HUES48 (cell line): ENCODE results near the gene USP35.

ENCODE experiments used
- H3K27ac ChIP-seq: one replicate; pipeline ENCODE4 v1.7.0; 2013; ENCODE audit warnings: low read depth, low read length, inconsistent platforms
- H3K27me3 ChIP-seq: 2 replicates; pipeline ENCODE4 v1.6.1; 2013; ENCODE audit warnings: mild to moderate bottlenecking, low read length; ENCODE audit not compliant: control insufficient read depth, insufficient read depth
- H3K36me3 ChIP-seq: 2 replicates; pipeline ENCODE4 v1.6.1; 2013; ENCODE audit warnings: low read length; ENCODE audit not compliant: control insufficient read depth, insufficient read depth
- H3K4me1 ChIP-seq: 2 replicates; pipeline ENCODE4 v1.6.1; 2013; ENCODE audit warnings: mild to moderate bottlenecking, low read length; ENCODE audit not compliant: control insufficient read depth, insufficient read depth
- H3K4me3 ChIP-seq: 2 replicates; pipeline ENCODE4 v1.5.1; 2013; ENCODE audit warnings: mild to moderate bottlenecking, low read depth, low read length
- H3K9ac ChIP-seq: 2 replicates; pipeline ENCODE4 v1.6.1; 2013; ENCODE audit warnings: mild to moderate bottlenecking, low read depth, low read length, moderate library complexity
- H3K9me3 ChIP-seq: 2 replicates; pipeline ENCODE4 v1.6.1; 2013; ENCODE audit warnings: low read length; ENCODE audit not compliant: control insufficient read depth, insufficient read depth

Gene USP35

GRCh38 chr11:78261367-78261766 lies 72.6 kb downstream of the USP35 start:
- Histone ChIP-seq H3K4me3 (no peak overlapping the region), H3K27ac (no peak overlapping the region)

GRCh38 chr11:78261828-78262227 lies 73.1 kb downstream of the USP35 start:
- Histone ChIP-seq H3K36me3 (no peaks in the 10 kb centered on the region), H3K4me1 (peaks cover 9% of the 10 kb centered on the region), H3K9ac (no peak overlapping the region), H3K27ac (no peak overlapping the region), H3K9me3 (no peaks in the 10 kb centered on the region), H3K27me3 (no peaks in the 10 kb centered on the region), H3K4me3 (no peak overlapping the region)

More at GRCh38 chr11:78261367-78261766, 72.6 kb downstream of the USP35 start:
- Histone ChIP-seq H3K9ac (no peak overlapping the region), H3K36me3 (no peaks in the 10 kb centered on the region), H3K9me3 (no peaks in the 10 kb centered on the region), H3K27me3 (no peaks in the 10 kb centered on the region), H3K4me1 (peaks cover 9% of the 10 kb centered on the region)

- Histone ChIP-seq H3K27ac (no peak overlapping the region), H3K27me3 (no peaks in the 10 kb centered on the region), H3K9me3 (no peaks in the 10 kb centered on the region), H3K36me3 (no peaks in the 10 kb centered on the region), H3K4me1 (peaks cover 9% of the 10 kb centered on the region), H3K9ac (no peak overlapping the region), H3K4me3 (no peak overlapping the region)
Measured at GRCh38 chr11:78262238-78262637, 73.5 kb downstream of the USP35 start.

- no peaks in the 10 kb centered on the region for H3K27me3 ChIP-seq
- no peaks in the 10 kb centered on the region for H3K36me3 ChIP-seq
- peaks cover 9% of the 10 kb centered on the region for H3K4me1 ChIP-seq
- H3K9ac ChIP-seq, result no peak overlapping the region
- H3K4me3 ChIP-seq, result no peak overlapping the region
- no peak overlapping the region for H3K27ac ChIP-seq
- H3K9me3 ChIP-seq, result no peaks in the 10 kb centered on the region
Measured at GRCh38 chr11:78262691-78263090, 74.0 kb downstream of the USP35 start.
